GM19025 (cell line): Measurements from ENCODE around the gene MMP7.

Experiments
- ATAC-seq: cut with Tn5 transposase; IDR thresholded peaks from one replicate; pipeline ENCODE4 v1.9.1; 2021; ENCODE audit warnings: mild to moderate bottlenecking, low read depth, moderate library complexity; ENCODE audit not compliant: unreplicated experiment

Gene MMP7

GRCh38 chr11:102497061-102497460 is 33.5 kb downstream of the MMP7 start:
- no peak for ATAC-seq

DNA sequence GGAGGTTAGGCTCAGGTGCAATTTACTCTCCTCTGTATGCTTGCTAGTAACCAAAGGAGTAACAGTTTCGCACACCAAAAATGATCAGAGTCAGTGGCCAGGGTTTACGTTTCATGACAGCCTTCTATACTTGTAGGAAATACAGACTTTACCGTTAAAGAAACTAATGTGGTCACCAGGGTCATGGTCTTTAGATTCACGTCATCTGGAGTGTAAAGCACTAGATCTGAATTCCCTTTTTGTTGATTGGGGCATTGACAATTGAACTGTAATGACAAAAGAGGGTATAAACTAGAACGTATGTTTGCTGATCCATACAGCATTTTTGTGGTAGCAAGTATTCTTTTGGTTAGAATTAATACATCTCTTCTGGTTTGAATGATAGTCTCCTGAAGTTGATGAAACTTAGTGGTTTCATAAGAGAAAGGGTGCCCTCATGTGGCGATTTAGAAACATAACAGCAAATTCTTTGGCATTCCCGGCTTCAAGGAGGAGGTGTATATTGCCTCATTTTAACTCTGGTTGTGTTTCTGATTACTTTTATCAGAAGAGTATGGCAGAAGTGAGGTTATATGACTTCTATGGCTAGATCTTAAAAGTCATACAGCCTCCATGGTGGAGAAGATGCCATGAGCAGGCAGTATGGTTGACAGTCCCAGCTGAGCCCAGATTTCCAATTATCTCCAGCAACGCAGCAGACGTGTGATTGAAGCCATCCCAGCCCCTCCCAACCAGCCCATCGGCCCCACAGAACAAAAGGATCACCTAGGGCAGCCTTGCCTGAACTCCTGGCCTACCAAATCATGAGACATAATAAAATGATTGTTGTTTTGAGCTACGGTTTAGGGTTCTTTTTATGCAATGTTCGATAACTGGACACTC is 35.1 kb downstream of the MMP7 start:
- ATAC-seq: peak; percentile 63

DNA sequence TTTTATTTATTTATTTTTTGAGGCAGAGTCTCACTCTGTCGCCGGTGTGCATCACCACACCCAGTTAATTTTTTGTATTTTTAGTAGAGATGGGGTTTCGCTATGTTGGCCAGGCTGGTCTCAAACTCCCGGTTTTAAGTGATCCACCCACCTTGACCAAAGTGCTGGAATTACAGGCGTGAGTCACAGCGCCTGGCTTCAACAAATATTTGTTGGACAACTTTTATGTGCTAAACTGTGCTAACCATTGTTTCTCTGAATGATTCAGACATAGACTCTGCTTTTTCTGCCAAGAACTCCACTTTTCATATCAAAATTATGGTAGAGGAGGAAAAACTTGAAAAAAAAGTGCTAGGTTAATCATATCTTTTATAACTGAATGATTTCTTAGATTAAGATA is 36.3 kb downstream of the MMP7 start:
- ATAC-seq: no peak

GRCh38 chr11:102493524-102493923 is 37.0 kb downstream of the MMP7 start:
- no peak for ATAC-seq

DNA sequence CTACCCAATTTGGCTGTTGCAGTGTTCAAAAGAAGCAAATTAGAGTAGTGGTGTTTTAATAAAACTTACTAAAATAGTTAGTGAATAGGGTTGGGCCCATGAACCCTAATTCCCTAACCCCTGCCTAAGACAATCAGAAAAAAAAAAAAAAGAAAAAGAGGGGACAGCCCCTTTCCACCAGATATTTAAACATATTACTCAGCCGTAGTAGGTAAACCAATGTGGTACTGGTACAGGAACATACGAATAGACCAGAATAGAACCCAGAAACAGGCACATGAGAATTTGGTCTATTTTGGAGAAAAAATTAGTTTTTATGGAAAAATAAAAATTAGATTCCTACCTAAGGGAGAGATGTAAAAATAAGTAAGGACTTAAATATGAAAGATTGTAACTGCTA is 38.6 kb downstream of the MMP7 start:
- ATAC-seq: no peak

DNA sequence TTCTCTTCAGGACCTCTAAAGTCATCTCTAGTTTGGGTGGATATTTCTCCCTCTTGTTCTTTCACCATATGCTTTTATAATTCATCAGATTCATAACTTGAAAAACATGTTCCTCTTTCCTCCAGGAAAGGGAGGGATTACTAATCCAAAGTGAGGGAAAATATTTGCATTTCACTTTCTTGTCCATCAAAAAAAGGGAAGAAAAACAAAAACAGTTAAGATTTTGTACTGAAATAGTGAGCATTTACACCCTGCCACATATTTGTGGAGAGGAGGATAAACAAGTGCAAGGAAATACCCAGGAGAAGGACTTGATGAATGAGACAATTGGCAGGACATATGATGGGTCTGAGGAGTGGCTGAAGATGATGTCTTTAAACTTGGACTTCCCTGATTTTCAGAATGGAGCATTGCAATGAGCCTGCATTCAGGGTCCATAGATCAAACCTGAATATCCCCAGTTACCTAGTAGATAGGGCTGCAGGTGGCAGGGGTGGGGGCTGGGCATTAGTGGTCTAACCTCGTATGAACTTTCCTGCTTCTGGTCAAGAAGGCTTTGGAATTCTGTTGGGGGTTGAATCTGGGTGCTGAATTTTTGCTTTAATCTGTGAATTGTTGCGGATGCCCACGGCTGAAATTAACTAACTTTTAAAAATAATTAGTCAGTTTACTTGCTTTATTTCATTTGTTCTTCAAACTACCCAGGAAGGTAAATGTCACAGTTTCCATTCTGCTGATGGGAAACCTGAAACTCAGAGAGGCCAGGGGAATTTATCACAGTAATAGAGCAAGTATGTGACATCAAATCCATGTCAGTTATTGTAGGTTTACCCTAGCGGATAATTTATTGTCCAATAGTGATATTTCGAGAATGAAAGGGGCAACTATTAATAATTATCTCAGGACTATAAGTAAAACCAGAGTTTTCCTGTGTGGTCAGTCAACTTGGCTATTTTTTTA is 41.1 kb downstream of the MMP7 start:
- no peak for ATAC-seq

- ATAC-seq: peak; percentile 79
Observed at GRCh38 chr11:102488208-102488607, 42.3 kb downstream of the MMP7 start.

DNA sequence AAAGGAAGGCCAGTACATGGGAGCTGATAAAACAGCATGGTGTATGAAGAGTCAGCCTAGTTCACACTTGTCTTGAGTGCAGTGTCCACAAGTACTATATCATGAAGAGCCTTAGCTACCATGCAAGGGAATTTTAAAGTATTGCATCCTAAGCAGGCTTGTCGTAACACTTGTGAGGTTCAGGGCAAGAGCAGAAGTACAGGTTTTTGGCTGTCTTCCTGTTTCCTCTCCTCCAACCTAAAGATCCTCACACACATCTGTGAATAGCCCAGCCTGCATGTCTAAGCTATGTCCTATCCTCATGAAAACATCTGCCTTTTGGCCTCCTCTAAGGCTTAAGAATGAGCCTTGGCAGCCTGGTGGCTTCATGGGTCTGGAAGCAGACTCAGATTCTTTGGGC is 43.3 kb downstream of the MMP7 start:
- no peak for ATAC-seq

DNA sequence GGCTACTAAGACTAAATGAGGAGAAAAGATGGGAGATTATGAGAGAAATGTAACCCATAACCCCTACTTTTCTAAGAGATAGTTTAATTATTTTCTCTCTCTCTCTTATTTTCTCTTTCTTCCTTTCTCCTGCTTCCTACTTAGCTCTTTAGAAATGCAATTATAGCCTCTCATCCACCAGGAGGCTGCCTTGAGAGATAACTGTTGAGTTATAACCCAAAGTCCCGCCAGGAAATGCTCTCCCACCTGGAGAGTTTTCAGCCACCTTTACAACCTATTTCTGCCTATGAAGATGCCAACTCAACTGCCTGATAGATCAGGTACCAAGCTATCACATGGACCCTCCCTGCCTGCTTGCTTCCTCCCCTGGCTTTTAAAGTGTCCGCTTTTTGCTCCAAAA is 44.0 kb downstream of the MMP7 start:
- ATAC-seq: no peak

DNA sequence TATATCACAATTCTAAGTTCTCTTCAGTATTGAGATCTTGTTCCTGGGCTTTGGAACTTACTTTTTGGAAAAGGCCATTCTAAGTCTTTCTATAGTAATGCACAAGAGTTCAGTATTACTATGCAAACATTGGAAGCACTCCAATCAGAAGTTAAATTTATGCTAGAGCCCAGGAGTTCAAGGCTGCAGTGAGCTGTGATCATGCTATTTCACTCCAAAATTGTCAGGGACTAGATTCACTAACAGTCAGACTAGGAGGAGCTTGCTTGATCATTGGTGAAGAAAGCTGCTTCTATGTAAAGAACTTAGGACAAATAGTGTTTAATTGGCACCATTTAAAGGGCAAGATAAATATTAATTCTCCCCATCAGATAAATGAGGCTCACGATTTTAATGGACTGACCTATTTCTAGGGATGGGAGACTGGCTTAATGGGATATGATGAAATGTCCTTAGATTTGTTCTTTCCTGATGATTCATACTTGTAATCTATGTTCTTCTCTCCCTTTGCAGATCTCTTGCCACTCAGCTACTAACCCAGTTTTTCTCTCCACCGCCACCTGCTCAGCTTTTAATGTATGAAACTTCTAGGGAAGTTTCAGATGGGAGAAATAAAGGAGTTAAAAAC is 45.3 kb downstream of the MMP7 start:
- no peak for ATAC-seq

- ATAC-seq: no peak
Observed at GRCh38 chr11:102482433-102482832, 48.1 kb downstream of the MMP7 start.

GRCh38 chr11:102479733-102480132 is 50.8 kb downstream of the MMP7 start:
- ATAC-seq: no peak

DNA sequence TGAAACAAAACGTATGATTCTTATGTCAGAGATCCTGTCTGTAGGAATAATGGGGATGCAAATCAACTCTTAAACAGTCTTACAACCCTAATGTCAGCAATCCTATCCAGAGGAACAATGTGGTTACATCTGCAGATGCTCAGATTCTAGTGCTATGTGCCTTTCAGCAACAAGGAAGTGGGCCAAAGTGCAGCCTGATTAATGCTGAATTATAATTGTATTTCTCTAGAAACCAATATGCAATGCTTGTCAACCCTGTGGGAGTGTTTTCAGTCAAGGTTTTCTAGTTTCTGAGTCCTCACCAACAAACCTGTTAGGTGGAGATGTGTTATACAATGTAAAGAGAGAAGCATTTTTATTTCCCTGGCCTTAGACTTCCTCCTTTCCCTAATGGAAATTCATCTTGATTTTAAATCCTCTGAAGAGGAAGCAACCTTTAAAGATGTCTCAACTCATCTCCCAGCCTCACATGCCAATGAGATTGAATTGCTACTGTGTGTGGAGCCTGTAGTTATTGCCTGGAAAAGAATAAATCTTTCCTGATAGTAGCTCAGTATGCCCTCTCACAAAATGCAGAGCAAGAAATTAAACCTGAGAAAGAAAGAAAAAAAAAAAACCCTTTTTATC is 51.8 kb downstream of the MMP7 start:
- no peak for ATAC-seq

DNA sequence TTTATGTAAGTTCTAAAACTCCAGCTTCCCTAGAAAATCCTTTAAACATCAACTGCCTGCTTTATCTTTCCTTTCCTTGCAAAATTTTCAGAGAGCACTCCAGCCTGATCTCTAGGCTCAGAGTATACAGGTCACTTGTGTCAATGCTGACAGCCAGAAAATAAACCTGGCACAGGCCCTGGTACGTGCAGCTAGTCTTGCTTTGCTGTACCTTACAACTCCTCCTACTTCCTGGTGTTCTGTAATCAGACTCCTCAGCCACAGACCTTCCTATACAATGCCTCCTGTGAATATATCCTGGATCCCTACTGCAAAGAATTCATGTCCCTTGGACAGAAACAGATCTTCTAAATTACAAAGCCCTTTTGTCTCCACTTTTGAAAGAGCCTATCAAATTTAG is 53.7 kb downstream of the MMP7 start:
- ATAC-seq: no peak

DNA sequence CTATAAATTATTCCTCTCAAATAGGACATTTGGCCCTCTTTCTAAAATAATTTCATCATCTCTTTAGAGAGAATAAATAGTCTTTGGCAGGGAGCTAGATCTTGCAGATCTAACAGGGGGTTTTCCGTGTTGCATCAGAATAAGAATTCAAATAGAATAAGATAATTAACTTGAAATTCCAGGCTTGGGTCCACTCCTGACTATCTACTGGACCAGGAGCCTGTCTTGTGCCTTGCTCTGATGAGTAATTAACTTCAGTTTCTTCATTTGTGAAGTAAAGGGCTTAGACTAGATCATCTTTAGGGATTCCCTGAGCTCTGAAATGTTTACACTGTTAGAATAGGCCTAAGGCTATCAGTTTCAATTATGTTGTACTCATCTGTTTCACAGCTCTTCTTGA is 54.5 kb downstream of the MMP7 start:
- ATAC-seq: no peak

DNA sequence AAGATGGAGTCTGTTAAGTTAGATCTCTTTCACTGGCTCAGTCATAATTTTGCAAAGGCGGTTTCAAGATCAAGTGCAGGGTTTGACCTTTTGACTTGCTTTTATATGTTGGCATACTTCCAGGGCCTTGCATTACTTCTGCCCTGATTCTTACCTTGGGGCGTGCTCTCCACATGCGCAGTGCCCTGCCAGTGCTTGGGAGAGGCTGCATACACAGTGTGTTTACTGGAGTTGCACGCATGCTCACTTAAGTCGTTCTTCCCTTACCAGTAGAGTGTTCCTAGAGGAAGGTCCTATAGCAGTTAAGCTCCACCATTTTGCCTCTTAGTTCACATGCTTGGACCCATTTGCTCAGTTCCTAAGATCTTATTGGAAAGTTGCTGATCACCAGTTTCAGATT is 57.0 kb downstream of the MMP7 start:
- ATAC-seq: no peak

- no peak for ATAC-seq
Observed at GRCh38 chr11:102472127-102472526, 58.4 kb downstream of the MMP7 start.

DNA sequence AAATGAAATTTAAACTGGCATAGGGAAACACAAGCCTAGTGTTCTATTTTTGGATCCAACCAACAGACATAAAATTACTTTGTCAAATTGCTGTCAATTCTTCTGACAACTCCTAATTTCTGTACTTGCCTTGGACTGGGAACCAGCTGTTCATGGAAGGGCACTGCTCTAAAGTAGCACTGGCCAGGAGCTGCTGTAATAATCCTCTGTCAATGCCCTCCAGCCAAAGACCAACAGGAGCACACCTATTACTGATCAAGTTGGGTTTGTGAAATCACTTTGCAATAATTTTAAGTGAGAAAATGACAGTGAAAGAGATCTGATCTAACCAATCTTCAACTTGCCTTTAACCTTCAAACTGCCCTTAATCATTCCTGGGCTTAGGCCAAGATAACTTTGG is 59.1 kb downstream of the MMP7 start:
- no peak for ATAC-seq
